C4-2B (cell line): ENCODE data around the gene TM9SF1.

Experiments
- H3K27ac ChIP-seq: fragments of 450-650 bp; 2 replicates; pipeline ENCODE4 v1.5.1; 2017
- ZFX ChIP-seq: fragments of 450-650 bp; IDR thresholded peaks from 2 replicates; pipeline ENCODE4 v1.6.1; 2017
- TF ChIP-seq, protein P1 (sequence below): fragments of 450-650 bp; conservative IDR thresholded peaks from 2 replicates; pipeline ENCODE4 v1.5.1; 2017; ENCODE audit warnings: mild to moderate bottlenecking

TM9SF1 gene

DNA sequence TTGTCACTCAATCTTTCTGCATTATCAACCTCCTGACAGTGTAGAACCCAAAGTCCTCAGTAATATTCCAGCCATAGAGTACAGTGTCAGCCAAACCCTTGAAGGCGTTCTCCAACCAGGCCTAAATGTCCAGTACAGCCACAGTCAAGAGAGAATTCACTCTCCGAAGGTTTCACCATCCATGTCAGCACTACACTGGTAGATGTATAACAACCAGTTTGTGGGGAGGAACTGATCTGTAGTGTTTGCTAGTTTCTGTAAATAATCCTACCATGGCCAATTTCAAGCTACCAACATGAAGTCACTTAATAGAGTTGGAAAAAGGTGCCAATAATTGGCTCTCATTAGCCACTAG lies 21.1 kb upstream of the TM9SF1 start:
- H3K27ac ChIP-seq, result peak overlapping the region; percentile 71
- no peak for TF ChIP-seq ZFX
- TF ChIP-seq, protein P1, sequence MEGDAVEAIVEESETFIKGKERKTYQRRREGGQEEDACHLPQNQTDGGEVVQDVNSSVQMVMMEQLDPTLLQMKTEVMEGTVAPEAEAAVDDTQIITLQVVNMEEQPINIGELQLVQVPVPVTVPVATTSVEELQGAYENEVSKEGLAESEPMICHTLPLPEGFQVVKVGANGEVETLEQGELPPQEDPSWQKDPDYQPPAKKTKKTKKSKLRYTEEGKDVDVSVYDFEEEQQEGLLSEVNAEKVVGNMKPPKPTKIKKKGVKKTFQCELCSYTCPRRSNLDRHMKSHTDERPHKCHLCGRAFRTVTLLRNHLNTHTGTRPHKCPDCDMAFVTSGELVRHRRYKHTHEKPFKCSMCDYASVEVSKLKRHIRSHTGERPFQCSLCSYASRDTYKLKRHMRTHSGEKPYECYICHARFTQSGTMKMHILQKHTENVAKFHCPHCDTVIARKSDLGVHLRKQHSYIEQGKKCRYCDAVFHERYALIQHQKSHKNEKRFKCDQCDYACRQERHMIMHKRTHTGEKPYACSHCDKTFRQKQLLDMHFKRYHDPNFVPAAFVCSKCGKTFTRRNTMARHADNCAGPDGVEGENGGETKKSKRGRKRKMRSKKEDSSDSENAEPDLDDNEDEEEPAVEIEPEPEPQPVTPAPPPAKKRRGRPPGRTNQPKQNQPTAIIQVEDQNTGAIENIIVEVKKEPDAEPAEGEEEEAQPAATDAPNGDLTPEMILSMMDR, result no peak

DNA sequence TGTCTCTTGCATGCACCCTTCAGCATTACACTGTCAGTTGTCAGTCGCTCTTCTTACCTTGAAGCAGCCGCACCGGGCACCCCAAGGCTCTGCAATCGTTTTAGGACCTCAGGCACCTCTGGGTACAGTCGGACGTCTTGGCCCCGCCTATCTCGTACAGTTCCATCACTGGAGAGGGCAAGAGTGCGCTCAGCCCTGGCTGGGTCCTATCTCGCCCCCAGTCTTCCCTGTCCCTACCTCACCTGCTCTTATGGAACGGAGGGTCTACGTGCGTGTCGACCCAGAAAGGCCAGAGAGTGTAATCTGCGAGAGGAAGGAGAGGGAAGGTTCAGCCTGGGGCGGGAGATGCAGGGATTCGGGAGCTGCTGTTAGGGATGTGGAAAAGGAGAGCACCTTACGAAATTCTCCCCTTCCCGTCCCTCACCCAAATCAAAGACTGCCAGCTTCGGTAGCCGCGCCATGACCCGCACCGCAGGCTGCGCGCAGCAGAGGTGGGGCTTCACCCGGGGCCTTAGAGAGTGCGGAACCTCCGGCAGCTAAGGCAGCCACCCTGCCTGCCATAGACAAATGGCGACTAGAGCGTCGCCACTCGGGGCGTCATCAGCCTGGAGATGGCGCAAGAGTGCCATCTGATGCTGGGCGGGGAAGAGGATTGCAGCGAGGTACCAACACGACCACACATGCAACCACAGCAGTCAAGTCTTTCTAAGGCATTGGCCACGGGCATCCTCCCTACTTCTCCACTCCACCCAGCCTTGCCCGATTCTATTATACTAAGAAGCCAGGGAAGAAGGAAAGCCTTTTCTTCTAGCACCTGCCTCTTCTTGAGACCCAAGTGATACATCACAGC lies 20.5 kb upstream of the TM9SF1 start, which contains the start of gene MDP1:
MDP1 (minus strand) TSS at position 572 of the 850 bp plus-strand sequence; CDS start at position 461, 111 bp downstream.
- H3K27ac ChIP-seq, result peak within 1 kb of the TSS; percentile 71
- TF ChIP-seq, protein P1, result peak; percentile 79
- TF ChIP-seq ZFX, result no peak

DNA sequence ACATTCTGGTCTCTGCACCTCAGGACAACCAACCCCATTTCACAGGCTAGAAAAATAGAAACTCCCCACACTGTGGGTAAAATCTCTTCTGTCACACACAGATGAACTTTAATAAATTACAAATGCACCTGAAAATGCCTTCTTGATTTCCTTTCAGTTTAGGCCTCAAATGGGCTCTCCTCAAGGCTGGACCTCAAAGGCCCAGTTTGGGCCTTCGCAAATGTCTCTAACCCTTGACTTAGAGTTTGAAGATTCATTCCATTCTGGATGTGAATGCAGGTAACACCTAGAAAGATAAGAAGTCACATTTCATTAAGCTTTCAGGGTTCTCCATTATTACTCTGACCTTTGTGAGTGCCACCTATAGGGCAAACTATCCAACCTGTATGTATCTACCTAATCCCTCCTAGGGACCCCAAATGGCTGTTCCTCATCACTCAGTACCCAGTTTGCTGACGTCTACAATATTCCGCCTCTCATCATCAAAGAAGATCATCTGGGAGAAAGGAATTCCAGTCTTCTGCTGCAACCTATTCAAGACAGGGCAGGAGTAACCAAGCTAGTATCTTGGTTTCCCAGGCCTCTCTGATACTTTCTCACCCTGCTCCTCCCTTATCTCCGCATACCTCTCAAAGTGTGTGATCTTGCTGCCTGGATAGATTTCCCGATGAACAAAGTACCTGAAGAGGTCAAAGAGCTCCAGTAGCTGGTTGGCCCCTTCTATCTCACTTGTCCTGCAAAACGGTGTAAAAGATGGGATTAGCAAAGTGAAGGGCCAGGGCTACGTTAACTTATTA lies 18.8 kb upstream of the TM9SF1 start:
- H3K27ac ChIP-seq, result no peak overlapping the region
- TF ChIP-seq, protein P1, result no peak
- no peak for TF ChIP-seq ZFX

DNA sequence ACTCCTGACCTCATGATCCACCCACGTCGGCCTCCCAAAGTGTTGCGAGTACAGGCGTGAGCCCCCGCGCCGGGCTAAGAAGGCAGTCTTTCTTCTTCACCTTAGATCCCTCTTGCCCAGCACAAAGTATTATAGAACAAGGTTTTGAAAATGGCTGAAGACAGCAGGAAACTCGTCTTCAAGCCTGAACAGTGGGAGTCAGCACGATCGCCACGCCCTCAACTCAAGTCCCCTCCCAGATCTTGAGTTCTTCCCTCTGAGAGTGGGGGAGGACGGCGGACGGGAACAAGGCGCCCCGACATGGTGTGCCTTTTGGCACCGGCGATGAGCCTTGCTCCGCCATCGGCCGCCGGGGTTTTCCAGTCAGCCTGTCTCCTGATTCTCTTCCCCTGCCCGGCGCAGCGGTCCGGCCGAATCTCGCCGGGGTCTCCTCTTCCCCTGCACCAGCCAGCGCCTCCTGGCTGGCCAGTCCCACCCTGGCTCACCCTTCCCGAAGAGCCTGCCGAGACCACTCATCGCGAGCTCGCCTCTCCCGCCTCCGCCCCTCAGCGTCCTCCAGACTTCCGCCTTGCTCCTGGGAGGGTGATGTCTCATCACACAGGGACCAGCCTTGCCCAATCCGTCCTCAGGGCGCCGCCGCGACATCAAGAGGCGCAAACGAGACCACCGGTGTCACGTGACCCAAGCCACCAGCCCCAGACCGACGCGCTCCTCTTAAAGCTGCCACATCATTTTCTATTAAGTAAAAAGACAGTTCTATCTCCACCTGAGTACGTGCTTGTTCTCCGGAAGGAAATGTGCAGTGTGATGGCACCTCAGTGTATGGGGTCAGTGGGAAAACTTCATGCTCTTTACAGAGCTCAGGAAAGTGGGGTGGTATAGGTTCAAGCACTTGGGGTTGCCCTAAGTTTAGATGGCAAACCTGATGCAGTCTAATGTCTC lies 18.0 kb upstream of the TM9SF1 start, which contains the start of gene CHMP4A:
CHMP4A (minus strand) TSS at position 565 of the 942 bp plus-strand sequence; CDS start at position 516, 49 bp downstream.
- TF ChIP-seq, protein P1, result no peak
- no peak for TF ChIP-seq ZFX
- H3K27ac ChIP-seq, result peak within 1 kb of the TSS; percentile 48

DNA sequence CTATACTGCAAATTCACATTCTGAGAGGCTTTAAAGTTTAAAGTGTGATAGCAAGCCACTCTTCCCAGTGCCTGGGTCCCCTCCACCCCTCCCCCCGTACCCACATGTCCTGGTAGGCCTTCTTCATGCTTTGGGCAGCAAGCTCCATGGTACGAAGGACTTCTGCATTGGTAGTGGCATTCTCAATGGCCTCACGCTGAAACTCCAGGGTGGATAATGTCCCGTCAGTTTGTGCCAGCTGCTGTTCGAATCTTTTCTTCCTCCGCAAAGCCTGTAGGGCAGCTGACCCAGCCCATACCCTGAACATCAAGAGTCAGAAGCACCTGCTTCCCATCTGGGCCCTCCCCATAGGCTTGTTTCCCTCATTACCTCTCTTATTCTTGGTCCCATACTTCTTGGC lies 16.1 kb upstream of the TM9SF1 start:
- TF ChIP-seq ZFX, result no peak
- TF ChIP-seq, protein P1, result no peak
- H3K27ac ChIP-seq, result no peak overlapping the region

DNA sequence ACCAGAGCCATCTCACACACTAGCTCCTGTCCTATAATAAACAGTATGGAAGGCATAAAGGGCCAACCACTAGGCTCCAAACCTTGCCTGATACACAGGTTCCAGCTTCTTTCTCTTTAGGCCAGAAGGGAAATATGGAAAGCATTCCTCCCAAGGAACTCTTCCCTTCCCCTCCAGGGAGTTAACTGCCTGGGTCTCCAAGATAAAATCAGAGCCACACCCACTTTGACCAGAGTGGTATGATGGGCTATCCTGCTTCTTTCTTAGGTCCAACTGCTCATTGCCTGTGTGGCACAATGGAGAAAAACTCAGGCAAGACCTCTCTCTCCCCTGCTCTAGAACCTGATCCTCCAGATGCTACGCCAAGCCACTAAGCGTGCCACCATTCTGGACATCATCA lies 12.4 kb upstream of the TM9SF1 start:
- no peak overlapping the region for H3K27ac ChIP-seq
- TF ChIP-seq, protein P1, result no peak
- TF ChIP-seq ZFX, result no peak
